ENCODE measurements around the gene WASF2.

Gene WASF2

GRCh38 chr1:27445177-27445936, 44.6 kb downstream of the WASF2 start:
- H3K4me1 ChIP-seq = no peaks in the 10 kb centered on the region

DNA sequence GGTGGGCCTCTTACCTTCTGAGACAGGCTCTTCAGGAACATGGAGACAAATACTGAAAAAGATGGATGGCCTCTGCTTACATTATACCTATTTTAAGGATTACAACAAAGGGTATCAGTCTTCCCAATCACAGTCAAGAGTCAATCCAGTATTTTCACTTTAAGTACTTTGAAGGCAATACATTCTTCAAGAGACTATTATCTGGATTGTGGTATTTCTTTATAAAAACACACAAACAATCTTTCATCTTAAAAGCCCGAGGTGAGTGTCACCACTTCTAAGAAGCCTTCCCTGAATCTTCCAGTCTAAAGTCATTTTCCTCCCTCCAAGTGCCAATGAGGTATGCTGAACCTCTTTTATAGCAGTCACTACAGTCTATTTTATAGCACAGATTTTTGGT, 45.3 kb downstream of the WASF2 start:
- Histone ChIP-seq H3K4me1 (no peaks in the 10 kb centered on the region), H3K27me3 (no peaks in the 10 kb centered on the region), H3K9me3 (no peaks in the 10 kb centered on the region), H3K4me3 (ENCODE audit: low read depth, low read length) (no peak overlapping the region), H3K36me3 (no peaks in the 10 kb centered on the region)
- DNase-seq = no peak
- no peak for TF ChIP-seq CTCF (IDR thresholded peaks at IDR 0.05; ENCODE audit: low read depth, low read length)

More at GRCh38 chr1:27445177-27445936, 44.6 kb downstream of the WASF2 start:
- Histone ChIP-seq H3K4me3 (ENCODE audit: low read depth, low read length) (no peak overlapping the region), H3K36me3 (no peaks in the 10 kb centered on the region), H3K27me3 (no peaks in the 10 kb centered on the region), H3K9me3 (no peaks in the 10 kb centered on the region)
- no peak for DNase-seq
- TF ChIP-seq CTCF (IDR thresholded peaks at IDR 0.05; ENCODE audit: low read depth, low read length) = no peak

GRCh38 chr1:27439150-27439549, 50.8 kb downstream of the WASF2 start:
- H3K27me3 ChIP-seq = no peaks in the 10 kb centered on the region
- no peaks in the 10 kb centered on the region for H3K36me3 ChIP-seq
- DNase-seq = no peak
- TF ChIP-seq CTCF (IDR thresholded peaks at IDR 0.05; ENCODE audit: low read depth, low read length) = no peak
- no peaks in the 10 kb centered on the region for H3K9me3 ChIP-seq
- H3K4me1 ChIP-seq = no peaks in the 10 kb centered on the region
- no peak overlapping the region for H3K4me3 ChIP-seq (ENCODE audit: low read depth, low read length)

DNA sequence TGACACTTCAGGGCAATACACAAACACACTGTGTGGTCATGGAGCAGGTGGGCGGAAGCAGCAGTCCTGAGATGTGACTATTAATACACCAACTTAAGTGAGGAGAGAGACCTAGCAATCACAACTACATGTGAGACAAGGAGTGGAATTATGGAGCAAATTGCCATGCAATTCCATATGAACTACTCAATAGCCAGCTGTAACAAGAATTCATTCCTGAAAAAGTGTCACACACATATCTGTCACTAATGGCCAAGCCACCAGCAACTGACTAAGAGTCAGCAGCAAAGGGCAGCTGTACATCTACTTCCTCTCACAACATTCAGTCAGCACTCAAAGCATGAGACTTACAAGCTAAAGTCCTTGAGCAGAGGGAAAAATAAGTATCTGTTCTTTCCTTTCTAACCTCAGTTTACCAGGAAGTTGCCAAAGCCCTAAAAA, 51.3 kb downstream of the WASF2 start:
- no peaks in the 10 kb centered on the region for H3K9me3 ChIP-seq
- DNase-seq = no peak
- no peak for TF ChIP-seq CTCF (IDR thresholded peaks at IDR 0.05; ENCODE audit: low read depth, low read length)

DNA sequence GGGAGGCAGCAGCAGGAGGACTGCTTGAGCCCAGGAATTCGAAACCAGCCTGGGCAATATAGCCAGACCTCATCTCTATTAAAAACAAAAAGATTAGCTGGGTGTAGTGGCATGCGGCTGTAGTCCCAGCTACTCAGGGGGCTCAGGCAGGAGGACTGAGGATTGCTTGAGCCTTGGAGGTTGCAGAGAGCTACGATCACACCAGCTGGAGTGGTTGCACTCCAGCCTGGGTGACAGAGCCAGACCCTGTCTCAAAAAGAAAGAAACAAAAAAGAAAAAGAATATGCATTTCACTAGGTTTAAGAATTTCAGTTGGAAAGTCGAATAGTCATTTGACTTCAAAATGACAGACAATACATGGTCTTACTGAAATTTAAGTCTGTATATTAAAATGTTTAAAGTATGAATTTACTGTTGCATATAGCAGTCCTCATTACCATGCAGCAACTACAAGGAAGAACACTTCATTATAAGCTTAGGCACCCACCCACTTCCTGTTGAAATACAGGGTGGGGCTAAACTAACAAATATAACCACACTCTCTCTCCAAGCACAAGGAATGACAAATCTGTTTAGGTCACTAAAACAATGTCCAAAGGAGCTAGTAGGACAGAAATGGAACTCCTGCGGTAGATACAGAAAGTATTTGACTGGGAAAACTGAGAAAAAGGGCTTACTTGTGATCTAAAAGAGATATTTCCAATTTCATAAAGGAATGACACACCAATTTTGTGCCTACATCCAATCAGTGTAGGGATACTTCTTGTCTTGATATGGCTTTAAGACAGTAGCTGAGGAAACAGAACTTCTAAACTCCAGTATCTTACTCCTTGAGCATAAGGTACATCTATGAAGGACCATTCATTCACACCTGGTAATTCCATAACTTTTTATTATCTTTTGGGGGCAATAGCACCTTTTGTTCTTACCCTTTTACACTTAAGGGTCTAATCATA, 53.5 kb downstream of the WASF2 start:
- Histone ChIP-seq H3K4me3 (ENCODE audit: low read depth, low read length) (no peak overlapping the region), H3K9me3 (no peaks in the 10 kb centered on the region), H3K36me3 (no peaks in the 10 kb centered on the region), H3K27me3 (no peaks in the 10 kb centered on the region), H3K4me1 (no peaks in the 10 kb centered on the region)
- DNase-seq = no peak
- no peak for TF ChIP-seq CTCF (IDR thresholded peaks at IDR 0.05; ENCODE audit: low read depth, low read length)

More for the DNA sequence above, 51.3 kb downstream of the WASF2 start:
- Histone ChIP-seq H3K36me3 (no peaks in the 10 kb centered on the region), H3K4me3 (ENCODE audit: low read depth, low read length) (no peak overlapping the region), H3K4me1 (no peaks in the 10 kb centered on the region), H3K27me3 (no peaks in the 10 kb centered on the region)

All from BE2C (cell line).